Endothelial cell of umbilical vein (primary cell): ENCODE data around the gene N4BP3. TPM values are rescaled to one million over a fixed set of nuclear protein-coding genes. Genes with fewer than 3 reads are reported as not detected.

ENCODE experiments used
- BruUV-seq: library from RNA; stranded (reverse); fragments of 400-500 nt; replicated peaks from 2 replicates; lab custom pipeline; 2021; lab: Mats Ljungman, UMichigan
- CTCF ChIA-PET: fragments of 300-600, 350-600 bp; sonication (Branson Sonifier 250); formaldehyde crosslinking; loops from one replicate; lab custom pipeline; 2021; ENCODE audit warnings: antibody characterized with exemption, inconsistent platforms; lab: Charles Lee
- POLR2A ChIA-PET: fragments of 300-600, 350-600 bp; sonication (Branson Sonifier 250); formaldehyde crosslinking; loops from one replicate; lab custom pipeline; 2021; ENCODE audit warnings: antibody characterized with exemption, inconsistent platforms; lab: Charles Lee
- DNase-seq: peaks from one replicate; pipeline ENCODE4 v3.0.0-alpha.2; 2011; ENCODE audit warnings: low read depth, low spot score
- FAIRE-seq: peaks from 2 replicates; lab custom pipeline; 2011; peaks lifted over from hg19 to GRCh38; lab: Jason Lieb, UNC
- H2AFZ ChIP-seq: 2 replicates; pipeline ENCODE4 v1.6.0; 2012; ENCODE audit warnings: low read depth, low read length, control low read depth, inconsistent platforms
- H3K27ac ChIP-seq: 2 replicates; pipeline ENCODE4 v1.5.1; 2011; ENCODE audit warnings: low read depth, mild to moderate bottlenecking, control low read depth, low read length, moderate library complexity; ENCODE audit not compliant: insufficient read depth
- H3K27me3 ChIP-seq, 2 experiments: 2 replicates each; pipeline versions ENCODE4 v1.6.0 to v1.6.1; 2011; ENCODE audit warnings: low read length in 2 of 2, mixed read lengths in 1 of 2; ENCODE audit not compliant: control insufficient read depth in 2 of 2, insufficient read depth in 2 of 2
- H3K36me3 ChIP-seq, 2 experiments: 2 replicates in 1 of 2; 3 replicates in 1 of 2; pipeline ENCODE4 v1.5.1; 2011; ENCODE audit warnings: low read length in 2 of 2, mild to moderate bottlenecking in 1 of 2, moderate library complexity in 1 of 2; ENCODE audit not compliant: control insufficient read depth in 2 of 2, insufficient read depth in 2 of 2; ENCODE audit errors: extremely low read depth in 1 of 2
- H3K4me1 ChIP-seq: 3 replicates; pipeline ENCODE4 v1.5.1; 2011; ENCODE audit warnings: mild to moderate bottlenecking, low read length; ENCODE audit not compliant: control insufficient read depth, insufficient read depth; ENCODE audit errors: extremely low read depth
- H3K4me2 ChIP-seq: 2 replicates; pipeline ENCODE4 v1.6.1; 2011; ENCODE audit warnings: low read length, control low read depth, mixed read lengths; ENCODE audit not compliant: insufficient read depth
- H3K4me3 ChIP-seq, 3 experiments: fragments of 200-600 bp in 1 of 3; sonication (generic), shearing (Covaris generic) in 1 of 3; replicated peaks in 1 of 3; 2 replicates each; pipeline ENCODE4 v1.5.1; 2011 to 2016; ENCODE audit warnings: control low read depth in 3 of 3, low read length in 3 of 3, mild to moderate bottlenecking in 2 of 3, inconsistent platforms in 1 of 3, low read depth in 1 of 3, moderate library complexity in 1 of 3; ENCODE audit not compliant: insufficient read depth in 1 of 3
- H3K79me2 ChIP-seq: 2 replicates; pipeline ENCODE4 v1.6.0; 2012; ENCODE audit warnings: low read length, inconsistent platforms; ENCODE audit not compliant: control insufficient read depth, insufficient read depth
- H3K9ac ChIP-seq: replicated peaks from 2 replicates; pipeline ENCODE3; 2011; ENCODE audit warnings: low read length, control low read depth; ENCODE audit not compliant: insufficient read depth; ENCODE audit errors: extremely low read depth
- H3K9me1 ChIP-seq: replicated peaks from 3 replicates; pipeline ENCODE4 v1.6.0; 2011; ENCODE audit warnings: mild to moderate bottlenecking, low read length; ENCODE audit not compliant: control insufficient read depth, insufficient read depth; ENCODE audit errors: extremely low read depth
- H3K9me3 ChIP-seq: replicated peaks from 2 replicates; pipeline ENCODE4 v1.5.1; 2012; ENCODE audit warnings: low read length, inconsistent platforms; ENCODE audit not compliant: control insufficient read depth, insufficient read depth
- H4K20me1 ChIP-seq: replicated peaks from 2 replicates; pipeline ENCODE3; 2011; ENCODE audit warnings: mild to moderate bottlenecking, low read length; ENCODE audit not compliant: control insufficient read depth, insufficient read depth; ENCODE audit errors: extremely low read depth
- FOS ChIP-seq: IDR thresholded peaks from 2 replicates; pipeline ENCODE4 v1.6.1; 2011; ENCODE audit warnings: mild to moderate bottlenecking, low read length, moderate library complexity, borderline replicate concordance; ENCODE audit not compliant: insufficient read depth
- POLR2A ChIP-seq: IDR thresholded peaks from 2 replicates; pipeline ENCODE4 v1.6.1; 2012; ENCODE audit warnings: low read depth, mild to moderate bottlenecking, control low read depth, low read length
- POLR2AphosphoS5 ChIP-seq: IDR thresholded peaks from 2 replicates; pipeline ENCODE4 v1.6.1; 2012; ENCODE audit warnings: low read depth, mild to moderate bottlenecking, control low read depth, low read length, moderate library complexity; ENCODE audit not compliant: insufficient read depth
- dilution Hi-C: fragments of 300-500 bp; cut with MboI; formaldehyde crosslinking; loops from one replicate; pipeline ENCODE4 v1.15.0; 2019; ENCODE audit warnings: low sequenced_read_pairs; ENCODE audit not compliant: extremely low pct_ligation_motif_present
- intact Hi-C: fragments of 100-400 bp; cut with micrococcal nuclease; formaldehyde crosslinking; loops from one replicate; pipeline ENCODE4 v1.10.0; 2022
- polyA plus RNA-seq, 4 experiments: library from polyadenylated mRNA; depleted of rRNA in 3 of 4; stranded (reverse) in 3 of 4; unstranded in 1 of 4; fragments of >200 nt; gene quantifications; 2 replicates each; pipeline versions ENCODE4 v1.2.1 to v1.2.3, GENCODE V29; 2011 to 2012; ENCODE audit warnings: missing spikeins in 1 of 4
- total RNA-seq: library from RNA; stranded (reverse); gene quantifications from 2 replicates; pipeline ENCODE4 v1.2.3, GENCODE V29; 2021
- TF ChIP-seq, protein P1 (sequence below), 2 donors: IDR thresholded peaks; 1 replicate in 1 of 2; 2 replicates in 1 of 2; pipeline ENCODE4 v1.5.1; 2011; ENCODE audit warnings: low read length in 2 of 2, mild to moderate bottlenecking in 2 of 2, moderate library complexity in 2 of 2, control low read depth in 1 of 2, inconsistent platforms in 1 of 2, low read depth in 1 of 2; ENCODE audit not compliant: insufficient read depth in 1 of 2; ENCODE audit errors: extremely low read depth in 1 of 2

The N4BP3 gene
- total and polyA plus RNA-seq, 2 donors (not counting 3 experiments of a cell fraction or from before 2014, with no cell fraction given): 11.8 to 38.2 TPM

DNA sequence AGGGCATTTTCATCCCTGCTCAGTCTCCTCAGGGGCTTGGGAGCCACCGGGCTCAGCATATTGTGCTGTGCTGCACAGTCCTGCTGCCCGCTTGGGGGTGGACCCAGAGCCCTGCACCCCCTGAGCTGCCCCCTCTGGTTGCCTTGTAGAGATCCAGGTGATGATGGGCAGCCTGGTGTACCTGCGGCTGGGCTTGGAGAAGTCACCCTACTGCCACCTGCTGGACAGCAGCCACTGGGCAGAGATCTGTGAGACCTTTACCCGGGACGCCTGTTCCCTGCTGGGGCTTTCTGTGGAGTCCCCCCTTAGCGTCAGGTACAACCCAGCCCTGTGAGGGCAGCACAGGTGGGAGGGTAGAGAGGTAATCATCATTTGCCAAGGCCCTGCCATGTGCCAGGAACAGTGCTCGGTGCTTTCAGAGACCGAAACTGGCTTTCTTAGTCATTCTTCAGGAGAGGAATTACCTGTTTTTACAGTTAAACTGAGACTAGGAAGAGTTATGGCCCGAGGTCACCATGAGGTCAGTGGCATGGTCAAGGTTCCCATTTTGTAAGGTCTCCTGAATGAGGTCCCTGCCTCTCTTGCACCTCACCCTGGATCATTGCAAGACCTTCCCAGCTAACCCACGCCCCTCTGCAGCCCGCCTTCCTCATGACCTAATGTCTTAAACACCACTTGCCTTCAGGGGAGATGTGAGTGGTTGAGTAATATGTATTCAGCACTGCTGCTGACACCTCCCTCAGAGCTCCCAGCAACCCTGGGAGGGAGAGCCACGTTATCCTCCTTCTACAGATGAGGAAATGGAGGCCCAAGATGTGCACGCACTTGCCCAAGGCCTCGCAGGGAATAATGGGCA, 32.9 kb downstream of the N4BP3 start:
- ChIA-PET CTCF (interaction anchor here (0.9 to 11.5 kb wide), 4 partner anchors 9 to 69 kb away, joined by 3 to 200 read pairs (median 3); no protein-coding TSS in a partner anchor), POLR2A (no interaction called here)
- Histone ChIP-seq H3K4me3 (no peak overlapping the region), H3K4me1 (no peaks in the 10 kb centered on the region), H3K9me1 (no peaks in the 10 kb centered on the region), H3K79me2 (peaks cover 2% of the 10 kb centered on the region), H2AFZ (no peak overlapping the region), H3K4me2 (no peak overlapping the region), H3K36me3 (peaks cover 17 to 50% of the 10 kb centered on the region in 2 experiments), H3K9me3 (no peaks in the 10 kb centered on the region), H4K20me1 (no peaks in the 10 kb centered on the region), H3K9ac (no peak overlapping the region), H3K27me3 (no peaks in the 10 kb centered on the region), H3K27ac (no peak overlapping the region)
- TF ChIP-seq POLR2A (peak; percentile 18), POLR2AphosphoS5 (no peak), FOS (no peak)
- TF ChIP-seq, protein P1, sequence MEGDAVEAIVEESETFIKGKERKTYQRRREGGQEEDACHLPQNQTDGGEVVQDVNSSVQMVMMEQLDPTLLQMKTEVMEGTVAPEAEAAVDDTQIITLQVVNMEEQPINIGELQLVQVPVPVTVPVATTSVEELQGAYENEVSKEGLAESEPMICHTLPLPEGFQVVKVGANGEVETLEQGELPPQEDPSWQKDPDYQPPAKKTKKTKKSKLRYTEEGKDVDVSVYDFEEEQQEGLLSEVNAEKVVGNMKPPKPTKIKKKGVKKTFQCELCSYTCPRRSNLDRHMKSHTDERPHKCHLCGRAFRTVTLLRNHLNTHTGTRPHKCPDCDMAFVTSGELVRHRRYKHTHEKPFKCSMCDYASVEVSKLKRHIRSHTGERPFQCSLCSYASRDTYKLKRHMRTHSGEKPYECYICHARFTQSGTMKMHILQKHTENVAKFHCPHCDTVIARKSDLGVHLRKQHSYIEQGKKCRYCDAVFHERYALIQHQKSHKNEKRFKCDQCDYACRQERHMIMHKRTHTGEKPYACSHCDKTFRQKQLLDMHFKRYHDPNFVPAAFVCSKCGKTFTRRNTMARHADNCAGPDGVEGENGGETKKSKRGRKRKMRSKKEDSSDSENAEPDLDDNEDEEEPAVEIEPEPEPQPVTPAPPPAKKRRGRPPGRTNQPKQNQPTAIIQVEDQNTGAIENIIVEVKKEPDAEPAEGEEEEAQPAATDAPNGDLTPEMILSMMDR (IDR thresholded peaks at IDR 0.05; ENCODE audit: extremely low read depth in 1 of 2, insufficient read depth in 1 of 2, low read depth in 1 of 2, low read length in 2 of 2): peak; percentile 78 to 86
- BruUV-seq: no TSS peak
- intact Hi-C loops (loop anchor here (1.0 to 2.0 kb wide), 4 partner anchors 15 to 70 kb away; partner anchors contain the start of gene RMND5B), dilution Hi-C loops (no loop called here)
- peak; percentile 72 for FAIRE-seq
- peak; percentile 50 for DNase-seq
